GM18858 (cell line): Measurements from ENCODE around the gene KRT38.

Experiments
- ATAC-seq: cut with Tn5 transposase; IDR thresholded peaks from one replicate; pipeline ENCODE4 v1.9.1; 2021; ENCODE audit not compliant: unreplicated experiment

The KRT38 gene

DNA sequence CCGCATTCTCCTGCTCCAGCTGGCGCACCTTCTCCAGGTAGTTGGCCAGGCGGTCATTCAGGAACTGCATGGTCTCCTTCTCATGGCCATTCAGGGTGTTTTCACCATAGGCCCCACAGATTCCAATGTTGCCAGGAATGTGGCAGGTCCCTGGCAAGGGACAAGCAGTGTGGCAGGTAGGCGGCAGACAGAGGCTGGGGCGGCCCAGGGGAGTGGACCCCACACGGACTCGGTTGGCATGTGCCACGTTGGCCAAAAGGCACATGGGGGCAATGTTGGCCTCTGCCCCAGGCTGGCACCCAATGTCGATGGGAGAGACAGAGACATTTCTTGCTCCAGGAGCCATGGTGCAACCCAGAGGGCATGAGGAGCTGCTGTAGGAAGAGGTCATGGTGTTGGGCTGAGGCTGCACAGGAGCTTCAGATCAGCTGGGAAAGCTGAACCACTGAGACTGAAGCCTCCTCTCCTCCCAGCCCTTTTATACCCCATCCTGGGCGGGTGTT lies at the start of gene KRT38:
KRT38 (minus strand) TSS at position 453 of the 503 bp plus-strand sequence; CDS start at position 391, 62 bp downstream.
- ATAC-seq, result no peak

DNA sequence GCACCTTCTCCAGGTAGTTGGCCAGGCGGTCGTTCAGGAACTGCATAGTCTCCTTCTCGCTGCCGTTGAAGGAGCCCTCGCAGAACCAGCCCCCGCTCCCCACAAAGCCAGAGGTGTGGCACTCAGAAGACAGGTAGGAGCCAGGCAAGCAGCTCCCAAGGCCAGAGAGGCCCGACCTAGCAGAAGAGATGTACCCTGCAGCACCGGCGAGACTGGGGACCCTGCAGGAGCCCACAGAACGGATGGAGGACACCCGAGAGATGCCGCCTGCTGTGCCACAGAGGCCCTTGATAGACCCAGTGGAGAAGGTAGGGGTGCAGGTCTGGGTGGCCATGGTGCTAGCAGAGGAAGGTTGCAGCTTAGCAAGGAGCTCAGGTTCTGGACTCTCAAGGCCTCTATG lies 48.7 kb upstream of the KRT38 start, which contains the start of gene KRT36:
KRT36 (minus strand) TSS at position 380 of the 400 bp plus-strand sequence; CDS start at position 334, 46 bp downstream.
- no peak for ATAC-seq

DNA sequence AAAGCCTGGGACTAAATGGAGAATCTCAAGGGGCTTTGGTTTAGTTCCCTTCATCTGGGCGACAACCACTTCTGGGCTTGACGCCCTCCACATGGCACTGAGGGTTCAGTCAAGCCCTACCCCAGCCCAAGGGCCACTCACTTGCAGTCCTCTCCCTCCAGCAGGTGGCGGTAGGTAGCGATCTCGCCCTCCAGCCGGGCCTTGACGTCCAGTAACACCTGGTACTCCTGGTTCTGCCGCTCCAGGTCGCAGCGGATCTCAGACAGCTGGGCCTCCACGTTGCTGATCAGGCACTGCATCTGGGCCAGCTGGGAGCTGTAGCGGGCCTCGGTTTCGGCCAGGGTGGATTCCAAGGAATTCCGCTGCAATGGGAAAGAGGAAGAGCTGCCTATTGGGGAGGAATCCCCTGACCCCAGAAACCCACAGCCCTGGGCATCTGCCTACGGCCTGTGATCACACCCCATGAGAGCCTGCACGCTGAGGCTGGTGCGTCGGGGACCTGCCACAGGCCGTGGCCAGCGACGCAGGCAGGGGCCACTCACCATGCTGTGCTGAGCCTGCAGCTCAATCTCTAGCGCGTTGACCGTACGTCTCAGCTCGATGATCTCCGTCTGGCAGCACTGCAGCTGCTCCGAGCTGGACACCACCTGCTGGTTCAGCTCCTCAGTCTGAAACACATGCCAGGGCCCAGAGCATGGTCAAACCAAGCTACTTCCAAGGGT lies 46.2 kb upstream of the KRT38 start:
- no peak for ATAC-seq

DNA sequence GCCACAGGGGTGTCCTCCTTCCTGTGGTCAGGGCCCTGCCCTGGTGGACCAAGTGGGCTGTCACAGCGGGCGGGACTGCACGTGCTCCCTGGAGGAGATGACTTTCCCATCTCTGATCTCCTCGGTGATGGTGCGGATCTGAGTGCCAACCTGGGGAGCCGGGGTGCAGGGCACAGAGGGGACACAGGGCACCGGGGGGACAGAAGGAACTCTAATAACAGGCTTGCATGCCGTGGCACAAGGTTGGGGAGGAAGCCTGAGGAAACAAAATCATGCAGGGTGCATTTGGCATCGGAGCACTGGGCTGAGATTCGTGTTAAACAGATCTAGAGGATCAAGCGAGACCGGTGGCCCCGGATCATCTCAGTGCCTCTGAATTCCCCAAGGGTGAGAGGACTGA lies 45.5 kb upstream of the KRT38 start:
- ATAC-seq, result no peak

DNA sequence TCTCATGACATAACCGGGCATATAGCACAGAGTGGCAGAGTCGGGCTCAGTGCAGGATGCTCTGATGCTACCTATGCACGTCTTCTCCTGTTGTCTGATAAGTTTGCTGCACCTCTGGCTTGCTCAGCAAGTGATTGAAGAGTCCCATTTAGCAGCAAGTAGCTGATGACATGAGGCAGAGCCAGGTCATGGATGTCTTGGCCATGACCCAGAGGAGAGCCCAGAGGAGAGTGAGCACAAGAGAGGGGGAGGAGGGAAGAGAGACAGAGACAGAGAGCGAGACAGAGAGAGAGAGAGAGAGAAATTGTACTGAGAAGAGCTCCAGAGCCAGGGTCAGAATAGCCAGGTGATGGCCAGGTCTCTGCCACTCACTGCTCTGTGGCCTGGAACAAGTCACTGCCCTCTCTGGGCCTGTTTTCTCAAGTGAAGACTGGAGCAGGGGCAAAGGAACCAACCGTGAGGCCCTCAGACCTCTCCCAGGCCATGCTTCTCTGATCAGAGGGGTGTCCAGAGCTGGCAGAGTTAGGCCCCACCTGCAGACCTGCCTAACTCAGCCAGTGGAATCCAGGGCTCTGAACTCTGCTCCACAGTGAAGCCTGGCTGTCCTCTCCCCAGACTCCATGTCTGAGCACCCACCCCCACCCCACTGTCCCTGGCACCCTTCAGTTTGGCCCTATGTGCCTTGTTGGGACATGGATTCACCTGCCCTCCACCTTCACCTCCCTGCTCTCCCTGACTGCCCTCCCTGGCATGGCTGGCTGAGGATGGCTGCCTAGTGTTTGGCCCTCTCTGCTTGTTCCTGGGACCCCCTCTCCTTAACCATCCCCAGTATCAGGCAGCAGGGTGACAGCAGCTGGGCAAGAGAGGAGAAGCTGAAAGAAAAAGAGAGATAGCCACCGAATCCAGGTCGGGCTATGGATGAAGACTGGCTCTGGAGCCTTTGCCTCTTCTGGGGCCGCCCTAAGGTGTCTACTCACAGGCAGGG lies 44.4 kb upstream of the KRT38 start:
- ATAC-seq, result no peak

DNA sequence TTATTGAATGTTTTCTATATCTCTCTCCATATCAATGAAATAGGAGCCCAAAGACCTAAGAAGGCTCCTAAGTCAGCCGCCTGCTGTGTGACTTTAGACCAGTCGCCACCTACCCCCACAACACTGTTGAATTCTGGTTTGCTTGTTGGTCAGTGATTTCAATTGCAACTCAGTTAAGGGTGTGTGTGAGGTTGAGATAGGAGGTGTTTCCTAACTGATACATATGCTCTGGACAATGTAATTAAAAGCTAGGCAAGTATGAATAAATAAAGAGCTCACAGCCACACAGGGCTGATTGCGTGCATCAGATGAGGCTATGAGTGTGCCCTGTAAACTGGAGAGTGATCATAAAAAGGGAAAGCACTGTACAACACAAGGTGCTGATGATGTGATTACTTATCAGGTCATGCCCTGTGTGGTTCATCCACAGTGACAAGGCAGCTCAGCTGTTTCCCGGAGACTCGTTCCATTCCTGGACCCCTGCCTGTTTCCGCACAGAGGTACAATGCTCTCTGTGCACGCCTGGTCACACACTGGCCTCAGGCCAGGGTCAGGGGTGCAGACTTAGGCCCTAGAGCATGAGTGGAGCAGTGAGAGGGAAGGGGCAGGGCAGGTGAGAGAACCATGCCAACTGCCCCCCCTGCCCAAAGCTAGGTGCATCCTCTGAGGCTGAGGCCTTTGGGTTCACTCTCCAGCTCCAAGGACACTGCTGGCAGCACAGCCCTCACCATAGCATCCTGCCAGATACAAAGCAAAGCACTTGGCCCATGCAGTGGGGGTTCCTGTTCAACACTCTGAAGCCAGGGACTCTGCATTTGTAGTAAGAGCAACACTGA lies 43.4 kb upstream of the KRT38 start:
- ATAC-seq, result no peak

DNA sequence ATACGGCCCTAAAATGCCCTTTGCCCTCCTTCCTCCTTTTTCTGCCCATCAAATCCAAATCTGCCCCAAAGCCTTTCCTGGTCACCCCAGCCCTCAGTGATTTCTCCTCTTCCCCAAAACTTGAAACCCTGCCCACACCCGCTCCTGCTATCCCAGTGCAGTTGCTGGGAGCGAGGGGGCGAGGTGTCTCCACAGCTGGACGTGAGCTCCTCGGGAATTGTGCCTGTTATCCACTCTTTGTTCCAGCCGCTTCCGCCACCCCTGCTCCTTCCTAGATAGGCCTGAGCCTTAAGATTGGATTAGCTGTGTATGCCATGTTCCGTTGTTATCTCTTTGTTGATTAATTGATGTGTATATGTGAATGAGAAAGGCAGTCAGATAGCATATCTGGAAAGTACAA lies 42.7 kb upstream of the KRT38 start:
- no peak for ATAC-seq

DNA sequence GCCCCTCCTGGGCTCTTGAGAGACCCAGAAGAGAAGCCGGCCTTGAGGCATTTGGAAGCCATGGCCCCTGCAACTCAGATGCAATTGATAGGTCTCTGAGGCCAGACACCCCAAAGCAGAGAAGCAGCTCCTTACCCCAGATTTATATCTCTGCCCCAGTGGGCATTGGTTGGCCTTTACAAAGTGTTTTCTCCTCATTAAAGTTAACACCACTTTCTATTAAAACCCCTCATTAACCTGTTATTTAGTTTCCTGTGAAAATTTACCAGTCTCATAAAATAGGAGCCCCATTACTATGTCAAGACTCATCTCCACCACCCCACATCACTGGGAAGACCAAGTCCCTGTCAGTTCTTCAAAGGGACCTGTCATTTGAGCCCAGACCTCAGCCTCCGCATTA lies 40.3 kb upstream of the KRT38 start, which contains the start of gene KRT35:
KRT35 (minus strand) TSS at position 116 of the 400 bp plus-strand sequence; CDS start at position 62, 54 bp downstream.
- no peak for ATAC-seq

DNA sequence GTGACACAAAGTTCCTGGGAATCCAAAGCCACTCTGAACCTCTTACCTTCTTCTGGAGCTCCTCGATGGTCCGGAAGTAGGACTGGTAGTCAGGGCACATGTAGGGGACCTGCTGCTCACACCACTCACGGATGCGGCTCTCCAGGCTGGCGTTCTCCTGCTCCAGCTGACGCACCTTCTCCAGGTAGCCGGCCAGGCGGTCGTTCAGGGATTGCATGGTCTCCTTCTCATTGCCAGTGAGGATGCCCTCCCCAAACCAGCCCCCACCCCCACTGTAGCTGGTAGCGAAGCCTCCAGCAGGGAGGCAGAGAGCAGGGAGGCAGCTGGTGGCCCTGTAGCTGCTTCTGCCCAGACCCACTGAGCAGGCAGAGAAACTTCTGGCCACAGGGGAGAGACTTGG lies 39.8 kb upstream of the KRT38 start:
- no peak for ATAC-seq

DNA sequence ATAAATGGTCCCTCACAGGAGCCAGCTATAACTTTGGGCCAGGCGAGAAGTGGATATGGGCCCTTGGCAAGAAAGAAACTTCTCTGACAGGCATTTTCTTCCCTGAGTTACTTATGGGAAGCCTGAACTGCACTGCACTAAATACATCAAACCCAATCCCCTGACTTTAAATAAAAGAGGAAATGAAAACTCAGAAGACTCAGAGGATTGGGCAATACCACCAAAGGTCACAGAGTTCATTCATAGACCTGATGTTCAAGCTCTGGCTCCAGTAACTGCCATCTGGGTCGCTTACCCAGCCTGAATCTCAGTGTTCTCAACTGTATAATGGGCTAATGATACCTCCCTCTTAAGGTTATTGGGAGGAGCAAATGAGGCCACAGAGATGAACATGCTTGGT lies 39.4 kb upstream of the KRT38 start:
- ATAC-seq, result no peak

DNA sequence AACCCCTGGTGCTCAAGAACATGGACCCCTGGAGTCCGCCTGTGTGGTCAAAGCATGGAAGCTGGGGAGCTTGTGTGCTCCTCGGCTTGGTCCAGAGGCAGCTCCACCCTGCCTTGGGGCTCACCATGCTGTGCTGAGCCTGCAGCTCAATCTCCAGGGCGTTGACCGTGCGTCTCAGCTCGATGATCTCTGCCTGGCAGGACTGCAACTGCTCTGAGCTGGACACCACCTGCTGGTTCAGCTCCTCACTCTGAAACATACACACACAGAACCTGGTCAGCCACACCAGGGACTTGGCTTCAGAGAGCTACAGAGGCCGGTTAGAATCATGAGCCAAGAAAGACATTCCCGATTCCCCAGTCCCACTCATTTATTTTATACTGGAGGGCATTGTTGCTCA lies 37.5 kb upstream of the KRT38 start:
- ATAC-seq, result no peak

DNA sequence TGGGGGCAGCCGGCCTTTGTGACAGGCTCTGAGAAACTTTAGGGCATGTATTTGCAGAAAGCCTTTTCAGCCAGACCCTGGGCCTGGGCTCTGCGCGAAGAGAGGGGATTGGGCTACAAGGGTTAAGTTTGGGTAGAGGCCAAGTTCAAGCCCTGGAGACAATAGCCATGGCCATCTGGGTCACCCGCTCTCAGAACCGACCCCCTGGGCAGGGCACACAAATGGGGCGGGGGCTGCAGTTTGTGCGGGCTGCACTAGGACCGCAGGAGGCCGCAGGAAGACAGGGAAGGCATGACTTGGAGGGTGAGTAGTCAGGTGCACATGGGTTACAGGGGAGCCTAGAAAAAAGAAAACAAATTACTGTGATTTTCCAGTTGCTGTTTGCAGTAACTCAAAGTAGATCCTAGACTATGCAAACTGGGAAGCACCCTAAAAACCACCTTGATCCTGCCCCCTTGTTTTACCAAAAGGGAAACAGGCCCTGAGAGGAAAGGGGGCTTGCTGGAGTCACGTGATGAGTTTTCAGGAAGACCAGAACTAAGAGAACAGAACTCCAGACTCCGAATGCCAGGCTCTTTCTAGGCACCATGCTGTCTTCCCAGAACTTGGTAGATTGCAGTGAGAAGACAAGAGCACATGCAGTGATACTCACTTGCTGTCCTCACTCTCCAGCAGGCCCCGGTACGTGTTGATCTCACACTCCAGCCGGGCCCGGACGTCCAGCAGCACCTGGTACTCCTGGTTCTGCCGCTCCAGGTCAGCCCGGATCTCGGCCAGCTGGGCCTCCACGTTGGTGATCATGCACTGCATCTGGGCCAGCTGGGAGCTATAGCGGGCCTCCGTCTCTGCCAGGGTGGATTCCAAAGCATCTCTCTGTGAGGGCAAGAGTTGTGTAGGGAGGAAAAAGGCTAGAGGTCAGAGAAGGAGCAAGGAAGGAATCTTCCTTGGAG lies 36.4 kb upstream of the KRT38 start:
- ATAC-seq, result no peak

DNA sequence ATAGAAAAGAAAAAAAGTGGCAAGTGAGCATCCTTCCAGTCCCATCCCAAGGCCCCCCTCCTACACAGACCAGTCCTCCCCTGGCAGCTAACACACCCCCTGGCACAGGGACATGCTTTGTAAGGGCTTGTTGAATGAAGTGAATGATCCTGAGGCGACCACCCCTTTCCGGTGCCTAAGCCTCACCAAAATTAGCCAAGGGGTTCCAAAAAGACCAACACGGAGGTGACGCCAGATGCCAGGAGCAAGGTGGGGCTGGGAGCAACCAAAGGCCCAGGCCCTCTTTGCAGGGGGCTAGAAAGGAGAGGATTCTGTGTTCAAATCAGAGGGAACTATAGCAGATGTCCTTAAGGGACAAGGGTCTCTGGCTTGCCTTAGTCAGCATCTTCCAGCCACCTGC lies 34.6 kb upstream of the KRT38 start:
- ATAC-seq, result no peak

DNA sequence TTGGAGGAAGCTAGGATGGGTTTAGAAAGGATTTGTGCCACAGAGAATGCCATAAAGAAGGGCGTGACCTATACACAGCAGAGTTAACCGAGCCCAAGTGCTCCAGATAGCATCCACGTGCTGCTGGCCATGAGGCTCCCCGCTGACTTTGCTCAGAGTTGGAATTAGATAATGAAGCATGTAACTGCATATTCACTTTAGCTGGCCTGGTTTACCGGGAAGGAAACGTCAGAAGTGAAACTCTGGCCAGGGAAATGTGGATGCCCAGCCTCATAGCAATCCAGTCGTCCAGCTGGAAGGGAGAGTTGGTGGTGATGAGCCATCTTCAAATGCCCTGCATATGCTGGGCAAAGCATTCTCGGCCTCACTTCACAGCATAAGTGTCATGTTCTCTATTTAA lies 34.1 kb upstream of the KRT38 start:
- no peak for ATAC-seq

DNA sequence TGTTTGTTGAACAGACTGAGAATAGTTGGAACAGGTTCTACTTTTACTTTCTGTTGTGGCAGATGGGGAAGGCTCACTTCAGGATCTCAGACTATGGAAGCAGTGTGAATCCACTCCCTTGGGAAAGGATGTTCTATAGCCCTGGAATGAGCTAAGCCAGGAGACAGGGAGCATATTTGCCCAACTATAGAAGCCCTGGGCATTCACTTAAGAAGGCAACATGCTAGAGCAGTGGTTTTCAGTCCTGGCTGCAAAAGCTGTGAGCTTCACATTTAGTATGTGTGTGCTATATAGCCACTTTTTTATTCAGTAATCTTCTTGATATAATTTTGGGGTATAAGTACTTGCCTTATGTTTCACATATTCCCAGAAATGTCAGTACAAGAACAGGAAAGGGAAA lies 27.6 kb upstream of the KRT38 start:
- ATAC-seq, result no peak

DNA sequence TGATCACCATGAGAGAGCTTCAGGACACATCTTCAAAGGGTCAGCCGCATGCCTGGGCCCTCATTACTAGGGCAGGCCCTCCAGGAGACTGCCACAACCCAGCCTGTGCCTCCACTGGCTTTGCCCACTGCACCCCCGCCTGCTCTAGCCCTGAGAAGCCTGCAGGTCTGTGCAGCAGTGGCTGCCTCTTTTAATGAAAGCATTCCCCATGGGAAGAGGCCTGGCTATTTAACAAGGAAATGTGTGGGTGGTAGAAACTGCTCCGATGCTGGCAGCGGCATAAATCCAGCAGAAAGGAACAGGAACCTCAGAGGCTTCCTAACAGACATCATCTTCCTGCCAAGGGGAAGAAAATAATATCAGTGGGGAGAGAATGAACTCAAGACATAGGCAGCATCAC lies 26.8 kb upstream of the KRT38 start:
- no peak for ATAC-seq

DNA sequence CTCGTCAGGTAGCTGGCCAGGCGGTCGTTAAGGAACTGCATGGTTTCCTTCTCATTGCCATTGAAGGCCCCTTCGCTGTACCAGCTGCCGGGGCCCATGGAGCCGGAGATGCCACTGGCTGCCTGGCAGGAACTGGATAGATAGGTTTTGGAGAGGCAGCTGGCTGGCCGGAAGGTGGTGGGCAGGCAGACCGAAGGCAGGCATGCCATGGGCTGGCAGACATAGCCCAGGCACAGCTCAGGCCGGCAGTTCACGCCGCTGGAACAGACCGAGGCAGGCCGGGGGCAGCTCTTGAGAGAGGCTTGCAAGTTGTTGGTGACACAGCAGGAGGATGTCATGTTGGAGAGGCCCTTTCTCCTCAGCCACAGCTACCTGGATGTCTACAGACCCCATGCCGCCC lies 26.2 kb upstream of the KRT38 start, which contains the start of gene KRT32:
KRT32 (minus strand) TSS at position 399 of the 400 bp plus-strand sequence; CDS start at position 338, 61 bp downstream.
- ATAC-seq, result no peak

DNA sequence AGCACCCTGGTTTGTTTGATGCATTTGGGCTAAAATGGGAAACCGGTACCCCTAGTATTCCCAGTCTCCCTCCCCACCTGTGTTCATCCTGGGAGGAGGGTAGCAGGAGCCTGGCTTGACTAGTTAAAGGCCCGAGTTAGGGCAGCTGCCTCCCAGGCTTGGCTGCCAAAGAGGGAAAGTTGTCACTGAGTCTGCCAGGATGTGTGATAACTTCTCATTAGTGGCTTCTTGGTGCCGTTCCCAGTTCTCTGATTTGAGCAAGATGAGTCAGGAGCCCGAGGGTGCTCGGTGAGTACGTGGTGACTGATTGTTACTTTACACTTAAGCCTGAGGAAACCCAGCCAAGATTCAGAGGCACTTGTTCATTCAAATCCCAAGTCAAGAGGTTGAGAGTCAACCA lies 23.9 kb upstream of the KRT38 start:
- no peak for ATAC-seq

DNA sequence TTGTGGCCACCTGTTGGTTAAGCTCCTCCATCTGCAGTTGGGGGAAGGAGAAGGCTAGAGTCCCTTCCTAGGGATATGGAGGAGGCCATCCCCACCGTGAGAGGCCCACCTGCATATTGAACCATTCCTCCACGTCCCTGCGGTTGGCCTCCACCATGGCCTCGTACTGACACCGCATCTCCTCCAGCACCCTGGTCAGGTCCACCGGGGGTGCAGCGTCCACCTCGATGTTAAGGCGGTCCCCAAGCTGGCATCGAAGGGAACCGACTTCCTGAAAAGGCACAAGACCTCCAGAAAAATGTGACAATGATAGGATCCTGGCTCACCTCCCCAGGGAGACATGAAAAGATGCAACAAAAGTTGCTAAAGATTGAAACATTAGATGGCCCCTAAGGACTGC lies 23.4 kb upstream of the KRT38 start:
- no peak for ATAC-seq

DNA sequence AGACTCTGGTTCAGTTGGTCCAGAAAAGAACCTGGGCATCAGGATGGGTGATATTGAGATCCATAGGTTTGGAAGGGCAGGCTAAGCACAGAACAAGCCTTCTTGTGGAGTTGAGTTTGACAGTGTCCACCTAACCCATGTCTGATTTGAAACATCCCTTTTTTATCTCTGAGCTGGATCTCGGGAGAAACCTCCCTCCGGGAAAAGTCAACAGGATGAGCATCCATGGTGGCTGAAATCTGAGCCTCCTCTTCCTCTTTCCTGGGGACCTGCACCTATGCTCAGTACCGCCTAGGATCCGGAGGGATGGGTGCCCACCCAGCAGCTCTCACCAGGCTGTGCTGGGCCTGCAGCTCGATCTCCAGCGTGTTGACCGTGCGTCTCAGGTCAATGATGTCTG lies 23.0 kb upstream of the KRT38 start:
- ATAC-seq, result no peak
